ENCODE measurements around the gene SMC6.

GRCh38 chr2:17615147-17615546 is 138.5 kb downstream of the SMC6 start:
- TF ChIP-seq CTCF (IDR thresholded peaks at IDR 0.05) (no peak), POLR2A (IDR thresholded peaks at IDR 0.05) (no peak)
